ENCODE data around the gene SLC9C1. TPM values are rescaled to one million over a fixed set of nuclear protein-coding genes. Genes with fewer than 3 reads are reported as not detected.
A peak's percentile ranks its signal among the peaks of the same experiment; 100 is the strongest.

SLC9C1 gene
- total RNA-seq, 1 donor: 0.45 TPM

DNA sequence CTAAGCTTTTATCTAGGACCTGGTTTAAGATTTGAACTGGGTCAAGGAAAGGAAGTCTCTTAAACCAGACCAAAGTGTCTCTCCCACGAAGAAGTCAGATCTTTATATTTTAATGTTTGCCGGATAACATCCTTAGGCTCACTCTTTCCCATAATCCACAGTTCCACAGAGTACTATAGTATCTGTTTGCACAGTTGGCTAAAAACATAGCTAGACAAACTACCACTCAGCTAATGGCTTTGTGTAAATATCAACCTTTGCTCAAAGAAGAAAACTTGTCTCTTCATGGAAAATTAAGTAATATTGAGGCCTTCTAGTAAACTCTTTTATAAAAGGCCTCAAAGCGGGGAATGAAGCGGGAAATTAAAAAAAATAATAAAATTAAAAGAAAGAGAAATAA lies 13.5 kb upstream of the SLC9C1 start:
- TF ChIP-seq, protein P1, sequence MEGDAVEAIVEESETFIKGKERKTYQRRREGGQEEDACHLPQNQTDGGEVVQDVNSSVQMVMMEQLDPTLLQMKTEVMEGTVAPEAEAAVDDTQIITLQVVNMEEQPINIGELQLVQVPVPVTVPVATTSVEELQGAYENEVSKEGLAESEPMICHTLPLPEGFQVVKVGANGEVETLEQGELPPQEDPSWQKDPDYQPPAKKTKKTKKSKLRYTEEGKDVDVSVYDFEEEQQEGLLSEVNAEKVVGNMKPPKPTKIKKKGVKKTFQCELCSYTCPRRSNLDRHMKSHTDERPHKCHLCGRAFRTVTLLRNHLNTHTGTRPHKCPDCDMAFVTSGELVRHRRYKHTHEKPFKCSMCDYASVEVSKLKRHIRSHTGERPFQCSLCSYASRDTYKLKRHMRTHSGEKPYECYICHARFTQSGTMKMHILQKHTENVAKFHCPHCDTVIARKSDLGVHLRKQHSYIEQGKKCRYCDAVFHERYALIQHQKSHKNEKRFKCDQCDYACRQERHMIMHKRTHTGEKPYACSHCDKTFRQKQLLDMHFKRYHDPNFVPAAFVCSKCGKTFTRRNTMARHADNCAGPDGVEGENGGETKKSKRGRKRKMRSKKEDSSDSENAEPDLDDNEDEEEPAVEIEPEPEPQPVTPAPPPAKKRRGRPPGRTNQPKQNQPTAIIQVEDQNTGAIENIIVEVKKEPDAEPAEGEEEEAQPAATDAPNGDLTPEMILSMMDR (IDR thresholded peaks at IDR 0.05; ENCODE audit: insufficient read depth, low read length): no peak
- no peak for DNase-seq (ENCODE audit: low read depth)
- H3K4me3 ChIP-seq (ENCODE audit: low read depth, low read length): no peak overlapping the region

DNA sequence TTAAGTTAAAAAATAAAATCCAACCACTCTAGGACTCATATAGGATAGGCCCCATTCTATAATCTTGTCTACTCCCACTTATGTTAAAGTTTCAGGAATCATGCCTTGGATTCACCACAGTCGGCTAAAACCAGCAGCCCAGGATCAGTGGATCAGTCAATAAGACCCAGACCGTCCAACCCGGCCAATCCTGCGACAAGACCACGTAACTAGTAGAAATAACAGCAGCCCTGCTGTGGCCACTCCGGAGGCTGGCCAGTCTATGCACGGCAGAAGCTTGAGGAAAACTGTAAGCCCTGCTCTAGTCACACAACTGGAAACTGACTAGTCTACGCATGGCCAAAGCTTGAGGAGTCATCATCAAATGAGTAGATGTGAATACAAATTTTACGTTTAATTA lies 12.8 kb upstream of the SLC9C1 start:
- no peak for DNase-seq (ENCODE audit: low read depth)
- no peak overlapping the region for H3K4me3 ChIP-seq (ENCODE audit: low read depth, low read length)
- TF ChIP-seq, protein P1 (IDR thresholded peaks at IDR 0.05; ENCODE audit: insufficient read depth, low read length): no peak

DNA sequence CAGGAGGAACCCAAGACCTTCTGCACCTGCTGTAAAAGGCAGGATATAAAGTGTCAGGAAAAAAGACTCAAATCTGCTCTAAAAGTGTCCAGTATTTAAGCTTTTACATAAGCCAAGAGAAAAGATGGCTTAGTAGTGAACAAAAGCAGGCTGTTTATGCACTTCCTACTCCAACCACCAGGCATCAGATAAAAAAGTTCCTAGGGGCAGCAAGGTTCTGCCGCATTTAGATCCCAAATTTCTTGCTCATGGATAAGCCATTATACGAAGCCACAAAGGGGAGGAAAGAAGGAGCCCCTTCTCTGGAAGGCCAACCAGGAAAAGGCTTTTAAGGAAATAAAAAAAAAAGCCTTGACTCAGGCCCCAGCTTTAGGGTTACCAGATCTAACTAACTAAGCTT lies 10.6 kb upstream of the SLC9C1 start:
- DNase-seq (ENCODE audit: low read depth): peak; percentile 30
- TF ChIP-seq, protein P1 (IDR thresholded peaks at IDR 0.05; ENCODE audit: insufficient read depth, low read length): peak; percentile 56
- H3K4me3 ChIP-seq (ENCODE audit: low read depth, low read length): no peak overlapping the region

DNA sequence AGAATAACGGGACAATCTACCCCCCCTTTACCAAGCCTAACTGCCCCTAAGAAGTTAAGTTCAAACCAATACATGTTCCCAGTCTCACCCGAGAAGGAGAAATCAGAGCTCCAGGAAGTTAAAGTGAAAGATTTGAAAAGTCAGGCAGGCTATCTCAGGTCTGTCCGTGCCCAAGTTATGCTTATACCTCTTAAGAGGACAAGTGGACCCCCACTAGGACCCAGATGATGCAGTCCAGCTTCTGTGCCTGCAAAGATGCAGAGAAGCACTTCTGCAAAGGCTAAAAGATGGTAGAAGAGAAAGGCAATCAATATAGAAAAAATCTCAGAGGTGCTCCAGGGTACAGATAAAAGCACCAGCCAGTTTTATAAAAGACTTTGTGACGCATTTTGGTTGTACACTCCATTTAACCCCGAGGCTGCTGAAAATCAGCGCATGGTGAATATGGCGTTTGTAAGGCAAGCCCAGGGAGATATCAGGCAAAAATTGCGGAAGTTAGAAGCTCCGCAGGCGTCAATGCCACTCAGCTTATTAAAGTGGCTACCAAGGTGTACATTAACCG lies 9.8 kb upstream of the SLC9C1 start:
- TF ChIP-seq, protein P1 (IDR thresholded peaks at IDR 0.05; ENCODE audit: insufficient read depth, low read length): no peak
- peak overlapping the region; percentile 49 for H3K4me3 ChIP-seq (ENCODE audit: low read depth, low read length)
- DNase-seq (ENCODE audit: low read depth): peak; percentile 45

GRCh38 chr3:112302881-112303763 lies 9.1 kb upstream of the SLC9C1 start:
- peak; percentile 44 for DNase-seq (ENCODE audit: low read depth)
- TF ChIP-seq, protein P1 (IDR thresholded peaks at IDR 0.05; ENCODE audit: insufficient read depth, low read length): no peak
- H3K4me3 ChIP-seq (ENCODE audit: low read depth, low read length): peak overlapping the region; percentile 49

GRCh38 chr3:112302150-112302830 lies 8.3 kb upstream of the SLC9C1 start:
- H3K4me3 ChIP-seq (ENCODE audit: low read depth, low read length): no peak overlapping the region
- TF ChIP-seq, protein P1 (IDR thresholded peaks at IDR 0.05; ENCODE audit: insufficient read depth, low read length): no peak
- DNase-seq (ENCODE audit: low read depth): peak; percentile 20
